ENCODE data around the gene HDAC4.

- TF ChIP-seq, protein P1, sequence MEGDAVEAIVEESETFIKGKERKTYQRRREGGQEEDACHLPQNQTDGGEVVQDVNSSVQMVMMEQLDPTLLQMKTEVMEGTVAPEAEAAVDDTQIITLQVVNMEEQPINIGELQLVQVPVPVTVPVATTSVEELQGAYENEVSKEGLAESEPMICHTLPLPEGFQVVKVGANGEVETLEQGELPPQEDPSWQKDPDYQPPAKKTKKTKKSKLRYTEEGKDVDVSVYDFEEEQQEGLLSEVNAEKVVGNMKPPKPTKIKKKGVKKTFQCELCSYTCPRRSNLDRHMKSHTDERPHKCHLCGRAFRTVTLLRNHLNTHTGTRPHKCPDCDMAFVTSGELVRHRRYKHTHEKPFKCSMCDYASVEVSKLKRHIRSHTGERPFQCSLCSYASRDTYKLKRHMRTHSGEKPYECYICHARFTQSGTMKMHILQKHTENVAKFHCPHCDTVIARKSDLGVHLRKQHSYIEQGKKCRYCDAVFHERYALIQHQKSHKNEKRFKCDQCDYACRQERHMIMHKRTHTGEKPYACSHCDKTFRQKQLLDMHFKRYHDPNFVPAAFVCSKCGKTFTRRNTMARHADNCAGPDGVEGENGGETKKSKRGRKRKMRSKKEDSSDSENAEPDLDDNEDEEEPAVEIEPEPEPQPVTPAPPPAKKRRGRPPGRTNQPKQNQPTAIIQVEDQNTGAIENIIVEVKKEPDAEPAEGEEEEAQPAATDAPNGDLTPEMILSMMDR (IDR thresholded peaks at IDR 0.05; ENCODE audit: poor library complexity) = no peak
- TF ChIP-seq EZH2 (IDR thresholded peaks at IDR 0.05; ENCODE audit: borderline replicate concordance) (no peak), EZH2phosphoT487 (IDR thresholded peaks at IDR 0.05; ENCODE audit: low read depth, severe bottlenecking, unreplicated experiment) (no peak)
Observed at GRCh38 chr2:239041062-239041461, 359.8 kb downstream of the HDAC4 start.
